OCI-LY3 (cell line): ENCODE data around the gene TEX264.

Source experiments
- CTCF ChIP-seq: fragments of 200-600, 300-600 bp; sonication (generic); IDR thresholded peaks from 2 replicates; pipeline ENCODE4 v1.5.1; 2014; ENCODE audit warnings: antibody characterized with exemption, low read length, low read depth
- EZH2phosphoT487 ChIP-seq: fragments of 200-600 bp; shearing (Covaris generic); IDR thresholded peaks from 2 replicates; pipeline ENCODE4 v1.6.1; 2018; ENCODE audit warnings: antibody characterized with exemption, mixed run types, low read depth

- TF ChIP-seq CTCF = no peak
- TF ChIP-seq EZH2phosphoT487 = no peak
These were observed 8.3 kb downstream of the TEX264 start for GRCh38 chr3:51679318-51679717.
